HG02623 (cell line): ENCODE measurements around the gene PAOX.
"Not testable (repeated sequence)": the region's sequence is repeated elsewhere in the genome, so short reads cannot be mapped to it uniquely, and the experiment has no call there.

Experiments
- ATAC-seq: cut with Tn5 transposase; IDR thresholded peaks from one replicate; pipeline ENCODE4 v1.9.1; 2021; ENCODE audit warnings: moderate library complexity; ENCODE audit not compliant: unreplicated experiment

Gene PAOX

GRCh38 chr10:133362846-133363245 is 16.2 kb upstream of the PAOX start:
- ATAC-seq, result no peak

GRCh38 chr10:133364645-133365431 is 14.2 kb upstream of the PAOX start:
- ATAC-seq, result no peak

DNA sequence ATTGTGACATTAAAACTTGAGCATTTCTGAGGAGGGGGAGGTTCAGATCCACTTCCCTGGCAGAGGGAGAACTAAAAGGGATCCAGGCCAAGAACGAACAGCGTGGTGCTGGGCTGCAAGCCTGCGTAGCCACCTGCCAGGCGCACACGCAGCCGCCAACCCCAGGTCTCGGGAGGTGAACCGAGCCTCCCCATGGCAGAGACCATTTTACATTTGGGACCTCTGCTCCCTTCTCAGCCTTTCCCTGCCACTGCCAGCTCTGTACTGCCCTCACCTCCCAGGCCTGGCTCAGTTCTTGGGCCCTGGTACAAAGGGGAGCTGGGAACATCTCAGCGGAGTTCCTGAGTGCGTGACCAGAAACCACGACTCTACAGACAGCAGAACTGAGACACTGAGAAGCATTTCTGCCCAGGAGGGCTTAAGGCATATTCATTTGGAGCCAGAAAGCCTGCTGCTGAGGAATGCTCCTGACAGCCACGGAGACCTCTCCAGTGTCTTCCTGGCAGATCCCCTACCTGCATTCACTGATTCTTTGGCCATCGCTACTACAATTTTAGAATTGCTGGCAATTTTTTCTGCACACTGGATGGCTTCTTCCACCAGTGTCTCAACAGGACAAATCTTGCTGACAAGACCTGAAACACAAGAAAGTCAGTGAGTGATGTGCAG is 13.5 kb upstream of the PAOX start:
- ATAC-seq, result no peak

- no peak for ATAC-seq
Measured at GRCh38 chr10:133366130-133366478, 13.0 kb upstream of the PAOX start.

GRCh38 chr10:133366751-133367150 is 12.3 kb upstream of the PAOX start:
- ATAC-seq, result no peak

GRCh38 chr10:133367461-133367860 is 11.6 kb upstream of the PAOX start:
- ATAC-seq, result not testable (repeated sequence)

GRCh38 chr10:133368153-133368552 is 10.9 kb upstream of the PAOX start:
- no peak for ATAC-seq

DNA sequence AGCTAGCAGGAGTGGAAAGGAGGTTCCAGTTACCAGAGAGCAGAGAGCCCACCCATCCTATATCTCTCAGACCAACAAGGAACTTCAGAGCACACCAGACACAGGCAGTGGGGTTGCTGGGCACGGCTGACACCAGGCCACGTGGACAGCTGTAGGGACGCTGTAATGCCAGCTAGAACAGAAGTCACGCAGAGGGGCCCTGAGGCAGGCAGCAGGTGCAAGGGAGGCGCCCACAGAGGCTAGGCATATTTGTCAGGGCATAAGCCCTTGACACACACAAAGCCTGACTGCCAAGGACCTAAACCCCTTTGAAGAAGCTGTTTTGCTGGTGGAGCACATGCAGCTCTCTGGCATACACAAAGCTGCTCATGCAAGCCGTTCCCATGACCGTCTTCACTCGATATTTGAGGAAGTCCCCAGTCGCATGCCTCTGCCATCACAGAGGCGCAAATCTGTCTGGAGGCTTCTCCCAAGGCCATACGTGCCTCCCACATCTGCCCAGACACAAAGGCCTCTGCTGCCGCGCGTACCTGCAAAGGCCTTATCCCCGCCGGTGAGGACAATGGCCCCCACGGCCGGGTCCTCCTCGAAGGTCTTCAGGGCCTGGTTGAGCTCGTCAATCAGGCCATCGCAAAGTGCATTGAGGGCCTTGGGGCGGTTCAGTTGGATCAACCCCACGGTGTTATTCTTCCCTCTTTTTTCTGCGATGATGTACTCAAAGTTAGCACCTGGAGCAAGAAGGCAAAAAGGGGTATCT is 8.9 kb upstream of the PAOX start:
- ATAC-seq, result no peak

DNA sequence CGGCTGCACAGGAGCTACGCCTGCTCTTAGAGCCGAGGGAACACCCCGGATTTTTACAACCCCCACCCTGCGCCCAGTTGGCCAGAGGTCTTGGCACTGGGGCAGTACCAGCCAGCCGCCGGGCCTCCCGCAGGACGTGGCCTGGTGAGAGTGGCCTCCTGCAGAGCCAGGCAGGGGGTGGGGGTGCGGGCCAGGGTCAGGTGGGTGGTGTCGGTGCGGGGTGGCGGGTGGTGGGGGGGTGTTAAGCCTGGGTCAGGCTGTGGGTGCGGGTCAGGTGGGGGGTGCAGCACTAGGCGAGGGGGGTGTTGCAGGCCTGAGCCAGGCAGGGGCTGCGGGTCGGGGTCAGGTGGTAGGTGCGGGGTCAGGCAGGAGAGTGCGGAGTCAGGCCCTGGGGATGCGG is 6.6 kb upstream of the PAOX start:
- no peak for ATAC-seq

DNA sequence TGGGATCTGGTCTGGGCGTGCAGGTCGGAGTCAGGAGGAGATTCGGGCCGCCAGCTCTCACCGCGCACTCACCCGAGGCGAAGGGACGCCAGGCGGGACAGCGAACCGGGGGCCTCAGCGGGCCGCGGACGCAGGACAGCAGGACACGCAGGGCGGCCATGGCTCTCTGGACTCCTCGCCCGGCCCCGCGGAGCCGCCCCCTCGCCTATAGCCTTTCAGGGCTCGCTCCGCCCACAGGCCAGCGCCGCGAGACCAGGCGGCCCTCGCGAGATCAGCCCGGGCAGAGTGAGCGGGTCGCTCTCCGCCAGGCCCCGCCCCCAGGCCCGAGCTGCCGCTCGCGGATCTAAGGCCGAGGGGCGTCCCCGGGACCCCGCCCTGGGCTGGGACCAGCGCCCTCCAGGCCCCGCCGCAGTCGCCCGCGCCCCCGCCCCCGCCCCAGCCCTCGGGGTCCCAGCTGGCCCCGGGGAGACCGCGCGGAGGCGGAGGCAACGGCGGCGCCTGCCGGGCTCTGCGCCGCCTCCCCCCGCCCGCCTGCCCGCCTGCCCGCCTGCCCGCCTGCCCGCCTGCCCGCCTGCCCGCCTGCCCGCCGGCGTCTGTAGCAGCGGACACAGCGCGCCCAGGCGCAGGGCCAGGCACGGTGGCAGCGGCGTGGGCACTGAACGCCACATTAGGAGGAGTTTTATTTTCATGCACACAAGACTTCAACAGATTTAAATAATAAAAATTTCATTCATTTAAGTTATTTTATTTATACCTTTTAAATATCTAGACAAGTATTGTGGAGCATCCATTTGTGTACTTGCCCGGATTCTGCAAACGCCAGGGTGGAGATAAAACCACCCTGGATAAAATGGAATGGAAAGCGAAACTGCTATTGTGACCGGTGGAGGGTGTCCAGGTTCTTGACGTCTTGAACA is 5.6 kb upstream of the PAOX start, which contains the start of gene ECHS1:
TSS of gene ECHS1 (minus strand) at position 181 of the 917 bp plus-strand sequence. CDS start at position 160, 21 bp downstream.
- ATAC-seq, result peak; percentile 94

DNA sequence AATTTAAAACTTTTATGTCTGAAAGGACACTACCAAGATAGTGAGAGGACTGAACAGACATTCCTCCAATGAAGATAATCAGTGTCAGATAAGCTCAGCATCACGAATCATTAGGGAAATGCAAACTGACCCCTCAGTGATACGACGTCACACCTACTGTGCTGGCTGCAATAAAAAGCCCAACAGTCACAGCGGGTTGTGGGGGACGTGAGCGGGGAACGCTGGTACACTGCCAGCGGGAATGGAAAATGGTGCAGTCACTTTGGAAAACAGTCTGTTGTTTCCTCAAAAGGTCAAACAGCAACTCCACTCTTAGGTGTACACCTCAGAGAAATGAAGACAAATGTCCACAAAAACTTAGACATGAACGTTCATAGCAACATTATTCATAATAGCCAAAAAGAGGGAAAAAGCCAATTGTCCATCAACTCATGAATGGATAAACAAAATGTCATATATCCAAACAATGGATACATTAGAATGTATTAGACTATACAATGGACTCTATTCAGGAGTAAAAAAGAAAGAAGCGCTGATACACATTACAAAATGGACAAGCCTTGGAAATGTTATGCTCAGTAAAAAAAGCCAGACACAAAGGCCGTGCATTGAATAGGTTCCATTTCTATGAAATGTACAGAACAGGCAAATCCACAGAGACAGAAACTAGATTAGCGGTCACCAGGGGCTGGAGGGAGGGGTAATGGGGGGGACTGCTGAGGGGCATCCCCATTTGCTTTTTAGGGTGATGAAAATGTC is 3.5 kb upstream of the PAOX start:
- no peak for ATAC-seq

DNA sequence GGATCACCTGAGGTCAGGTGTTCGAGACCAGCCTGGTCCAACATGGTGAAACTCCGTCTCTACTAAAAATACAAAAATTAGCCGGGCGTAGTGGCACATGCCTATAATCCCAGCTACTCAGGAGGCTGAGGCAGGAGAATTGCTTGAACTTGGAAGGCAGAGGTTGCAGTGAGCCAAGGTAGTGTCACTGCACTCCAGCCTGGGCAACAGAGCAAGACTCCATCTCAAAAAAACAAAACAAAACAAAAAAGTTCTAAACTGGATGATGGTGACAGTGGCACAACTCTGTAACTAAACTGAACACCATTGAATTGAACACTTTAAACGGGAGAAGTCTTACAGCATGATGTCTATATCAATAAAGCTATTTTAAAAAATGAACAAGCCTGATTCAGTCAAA is 2.9 kb upstream of the PAOX start:
- ATAC-seq, result not testable (repeated sequence)

GRCh38 chr10:133377025-133377817 is 1.8 kb upstream of the PAOX start:
- no peak for ATAC-seq

DNA sequence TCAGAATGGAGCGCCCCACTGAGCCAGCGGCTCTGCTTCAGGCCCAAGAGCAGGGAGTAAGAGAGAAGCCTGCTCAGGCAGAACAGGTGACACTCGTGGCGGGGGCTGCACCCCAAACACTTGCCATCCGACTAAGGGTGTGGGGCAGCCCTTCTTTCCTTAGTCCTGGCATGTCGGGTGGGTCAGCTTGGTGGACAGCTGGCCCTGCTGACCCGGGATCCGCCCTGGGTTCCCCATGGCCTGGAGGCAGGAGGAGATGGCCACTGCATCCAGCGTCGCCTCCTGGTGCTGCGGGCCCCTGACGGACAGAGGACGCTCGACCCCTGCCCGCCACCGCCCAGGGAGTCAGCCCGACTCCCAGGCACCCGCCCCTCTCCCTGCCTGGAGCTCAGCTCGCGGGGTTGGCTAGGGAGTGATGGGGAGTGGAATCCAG is 1.2 kb upstream of the PAOX start:
- ATAC-seq, result no peak

GRCh38 chr10:133378251-133379096 is 588 bp upstream of the PAOX start:
- no peak for ATAC-seq

- ATAC-seq, result no peak
Measured at GRCh38 chr10:133379801-133380666, 972 bp downstream of the PAOX start.

GRCh38 chr10:133381036-133381435 is 2.0 kb downstream of the PAOX start:
- ATAC-seq, result no peak
